ENCODE results near the gene SINHCAF. TPM values are rescaled to one million over a fixed set of nuclear protein-coding genes. Genes with fewer than 3 reads are reported as not detected.

SINHCAF gene
- total RNA-seq, 1 experiment from 2014 or later: 179 TPM

DNA sequence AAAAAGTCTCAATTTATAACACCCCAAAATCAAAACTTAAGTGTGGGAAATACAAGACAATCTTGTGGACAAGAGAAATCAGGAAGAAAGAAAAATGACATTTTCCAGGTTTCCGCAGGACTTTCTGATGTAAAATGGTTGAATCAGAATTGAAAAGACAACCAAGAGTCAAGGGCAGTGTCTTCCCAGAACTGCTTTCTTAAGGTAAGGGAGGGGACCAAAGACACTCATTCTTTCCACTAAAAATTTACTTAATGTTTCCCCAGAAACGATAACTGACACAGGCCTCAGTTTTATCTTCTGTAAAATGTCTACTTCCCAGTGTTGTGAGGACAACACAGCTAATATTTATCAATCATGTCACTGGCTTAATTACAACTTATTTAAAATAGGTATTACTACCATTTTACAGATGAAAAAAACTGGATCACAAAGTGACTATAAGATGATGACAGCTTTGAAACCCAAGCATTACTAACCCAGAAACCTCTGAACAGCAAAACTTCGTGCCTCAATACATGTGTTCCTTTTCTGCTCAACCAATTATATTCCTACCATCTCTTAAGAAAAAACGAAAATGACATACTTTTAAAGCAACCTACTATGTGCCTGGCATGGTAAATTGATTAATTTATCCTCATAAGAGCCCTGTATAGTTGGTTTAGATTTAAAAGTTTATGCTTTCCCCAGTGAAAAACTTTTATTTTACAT, 4.6 kb downstream of the SINHCAF start:
- no peak overlapping the region for H3K27ac ChIP-seq (ENCODE audit: low read depth, low read length)
- no peaks in the 10 kb centered on the region for H3K36me3 ChIP-seq (ENCODE audit: control insufficient read depth in 1 of 2, insufficient read depth in 2 of 2, low read length in 2 of 2)
- POLR2A ChIA-PET: no interaction called here
- 0 out of 2 replicates have a peak overlapping the region, but pooled peaks have one; percentile 1 for H3K9ac ChIP-seq (ENCODE audit: low read length)
- ATAC-seq (no peak), DNase-seq (ENCODE audit: low read depth, low spot score) (no peak)
- intact Hi-C loops (cut with micrococcal nuclease): no loop called here
- no TSS peak for BruUV-seq (replicated peaks)
- RAD21 ChIA-PET (ENCODE audit: low non-redundant PET in 1 of 2, low total read pairs in 2 of 2, uncharacterized antibody in 2 of 2, unreplicated experiment in 2 of 2): no interaction called here
- peaks cover 60% of the 10 kb centered on the region; the same call in 1 of the 2 replicates for H4K20me1 ChIP-seq (ENCODE audit: insufficient read depth)
- H3K4me2 ChIP-seq (ENCODE audit: low read length): peak overlapping the region; percentile 93; the same call in 1 of the 2 replicates
- CTCF ChIA-PET: no interaction called here
- no peaks in the 10 kb centered on the region for H3K27me3 ChIP-seq (ENCODE audit: insufficient read depth, low read length)
- H3K4me3 ChIP-seq (replicated peaks in 1 of 2; ENCODE audit: low read depth in 1 of 2, low read length in 2 of 2): no peak overlapping the region
- H3K9me2 ChIP-seq (ENCODE audit: insufficient read depth): no peaks in the 10 kb centered on the region
- no peak for TF ChIP-seq YY1 (IDR thresholded peaks at IDR 0.05; ENCODE audit: extremely low read depth, insufficient replicate concordance, low read depth, low read length)
- no peak for TF ChIP-seq SP1 (IDR thresholded peaks at IDR 0.05; ENCODE audit: low read depth)
- TF ChIP-seq POLR2A (IDR thresholded peaks at IDR 0.05; ENCODE audit: borderline replicate concordance, extremely low read depth, insufficient read depth, insufficient read length): no peak
- TF ChIP-seq, protein P1, sequence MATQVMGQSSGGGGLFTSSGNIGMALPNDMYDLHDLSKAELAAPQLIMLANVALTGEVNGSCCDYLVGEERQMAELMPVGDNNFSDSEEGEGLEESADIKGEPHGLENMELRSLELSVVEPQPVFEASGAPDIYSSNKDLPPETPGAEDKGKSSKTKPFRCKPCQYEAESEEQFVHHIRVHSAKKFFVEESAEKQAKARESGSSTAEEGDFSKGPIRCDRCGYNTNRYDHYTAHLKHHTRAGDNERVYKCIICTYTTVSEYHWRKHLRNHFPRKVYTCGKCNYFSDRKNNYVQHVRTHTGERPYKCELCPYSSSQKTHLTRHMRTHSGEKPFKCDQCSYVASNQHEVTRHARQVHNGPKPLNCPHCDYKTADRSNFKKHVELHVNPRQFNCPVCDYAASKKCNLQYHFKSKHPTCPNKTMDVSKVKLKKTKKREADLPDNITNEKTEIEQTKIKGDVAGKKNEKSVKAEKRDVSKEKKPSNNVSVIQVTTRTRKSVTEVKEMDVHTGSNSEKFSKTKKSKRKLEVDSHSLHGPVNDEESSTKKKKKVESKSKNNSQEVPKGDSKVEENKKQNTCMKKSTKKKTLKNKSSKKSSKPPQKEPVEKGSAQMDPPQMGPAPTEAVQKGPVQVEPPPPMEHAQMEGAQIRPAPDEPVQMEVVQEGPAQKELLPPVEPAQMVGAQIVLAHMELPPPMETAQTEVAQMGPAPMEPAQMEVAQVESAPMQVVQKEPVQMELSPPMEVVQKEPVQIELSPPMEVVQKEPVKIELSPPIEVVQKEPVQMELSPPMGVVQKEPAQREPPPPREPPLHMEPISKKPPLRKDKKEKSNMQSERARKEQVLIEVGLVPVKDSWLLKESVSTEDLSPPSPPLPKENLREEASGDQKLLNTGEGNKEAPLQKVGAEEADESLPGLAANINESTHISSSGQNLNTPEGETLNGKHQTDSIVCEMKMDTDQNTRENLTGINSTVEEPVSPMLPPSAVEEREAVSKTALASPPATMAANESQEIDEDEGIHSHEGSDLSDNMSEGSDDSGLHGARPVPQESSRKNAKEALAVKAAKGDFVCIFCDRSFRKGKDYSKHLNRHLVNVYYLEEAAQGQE (IDR thresholded peaks at IDR 0.05; ENCODE audit: low read depth): no peak
- no peaks in the 10 kb centered on the region for H3K9me3 ChIP-seq (ENCODE audit: control insufficient read depth in 1 of 2, insufficient read depth in 1 of 2, low read depth in 1 of 2, low read length in 2 of 2)
- peaks cover 26 to 64% of the 10 kb centered on the region in 2 experiments for H3K4me1 ChIP-seq (ENCODE audit: control insufficient read depth in 1 of 2, insufficient read depth in 2 of 2, low read length in 2 of 2)
- H2AFZ ChIP-seq (ENCODE audit: low read depth, low read length, poor library complexity, severe bottlenecking): no peak overlapping the region
- peaks cover 96% of the 10 kb centered on the region for H3K79me2 ChIP-seq (ENCODE audit: insufficient read depth, low read length)

Measured in HCT116 (cell line).